ENCODE data around the gene SLC22A5. TPM values are rescaled to one million over a fixed set of nuclear protein-coding genes. Genes with fewer than 3 reads are reported as not detected.

Gene SLC22A5
- total RNA-seq, 2 experiments from 2014 or later: 4.0 to 4.1 TPM

- peak overlapping the region; percentile 93 for H3K27ac Mint-ChIP-seq
- H3K9me3 Mint-ChIP-seq: no peaks in the 10 kb centered on the region
- peaks cover 36% of the 10 kb centered on the region for H3K36me3 Mint-ChIP-seq (ENCODE audit: low read depth)
- ChIA-PET POLR2A (interaction anchor here (0.6 to 24.7 kb wide), 11 partner anchors 9 to 138 kb away, joined by 3 to 1131 read pairs (median 10); partner anchors contain the start of gene IRF1), CTCF (interaction anchor here (1.1 to 6.7 kb wide), 9 partner anchors 8 to 70 kb away, joined by 3 to 67 read pairs (median 17); partner anchors contain the start of gene IRF1)
- DNase-seq (no peak), ATAC-seq (no peak)
- H3K4me1 Mint-ChIP-seq (ENCODE audit: low read depth): peaks cover 94% of the 10 kb centered on the region
- TF ChIP-seq CTCF (IDR thresholded peaks at IDR 0.05): no peak
- intact Hi-C loops (cut with micrococcal nuclease): loop anchor here (5.0 kb wide), 1 partner anchor 64 kb away; the partner anchor contains the start of gene IRF1
- no peak overlapping the region for H3K4me3 Mint-ChIP-seq
- no peaks in the 10 kb centered on the region for H3K27me3 Mint-ChIP-seq
Observed at GRCh38 chr5:132428484-132429462, 59.3 kb downstream of the SLC22A5 start.

DNA sequence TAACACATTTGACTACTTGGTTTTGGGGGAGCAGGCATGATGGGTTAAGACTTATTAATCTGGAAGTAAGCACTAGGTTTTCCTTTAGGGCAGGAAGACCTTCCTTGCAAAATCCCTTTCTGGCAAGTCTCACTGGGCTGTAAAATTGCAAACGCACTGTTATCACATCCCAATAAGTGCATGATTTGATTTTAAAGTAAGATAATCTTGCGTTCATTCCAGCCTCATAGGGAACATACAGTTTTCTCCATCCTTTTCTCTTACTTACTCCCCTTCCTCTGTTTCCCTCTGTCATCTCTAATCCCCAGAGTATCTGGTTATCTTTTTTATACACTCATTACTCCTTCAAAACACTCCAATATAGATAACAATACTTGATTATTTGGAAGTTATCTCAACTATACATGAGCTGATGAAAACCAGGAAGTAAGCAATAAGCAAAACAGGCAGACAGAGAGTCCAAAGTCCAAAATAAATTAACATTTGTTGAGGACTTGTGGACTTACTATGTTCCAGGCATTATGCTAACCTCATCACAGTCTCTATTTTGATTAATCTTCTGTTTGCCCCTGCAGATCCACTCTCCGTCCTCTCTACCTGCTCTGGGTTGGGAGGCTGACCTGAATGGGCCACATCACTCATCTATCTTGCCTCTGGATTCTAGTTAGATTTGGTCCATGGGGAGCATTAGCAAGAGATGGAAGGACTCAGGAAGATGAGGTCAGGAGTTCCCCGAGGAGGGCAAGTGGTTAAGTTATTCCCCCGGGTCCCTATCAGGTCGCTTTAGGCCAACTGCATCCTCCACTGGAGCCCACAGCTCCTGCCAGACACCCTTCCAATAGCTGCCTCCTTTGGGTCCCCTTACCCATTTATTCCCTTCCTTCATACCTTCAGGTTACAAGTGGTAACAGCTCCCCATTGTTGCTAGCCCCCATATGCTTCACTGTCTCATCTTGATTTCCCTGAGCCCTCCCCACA is 60.2 kb downstream of the SLC22A5 start:
- Mint-ChIP-seq H3K9me3 (no peaks in the 10 kb centered on the region), H3K4me3 (no peak overlapping the region), H3K27me3 (no peaks in the 10 kb centered on the region), H3K27ac (peak overlapping the region; percentile 93), H3K36me3 (ENCODE audit: low read depth) (peaks cover 36% of the 10 kb centered on the region), H3K4me1 (ENCODE audit: low read depth) (peaks cover 92% of the 10 kb centered on the region)
- CTCF ChIA-PET: interaction anchor here (0.9 to 6.0 kb wide), 3 partner anchors 9 to 60 kb away, joined by 3 to 48 read pairs (median 4); no protein-coding TSS in a partner anchor
- DNase-seq (no peak), ATAC-seq (no peak)
- no peak for TF ChIP-seq CTCF (IDR thresholded peaks at IDR 0.05)
- intact Hi-C loops (cut with micrococcal nuclease): loop anchor here (5.0 kb wide), 1 partner anchor 63 kb away; the partner anchor contains the start of gene IRF1
- POLR2A ChIA-PET: interaction anchor here (1.0 to 24.7 kb wide), 4 partner anchors 8 to 57 kb away, joined by 3 to 1131 read pairs (median 109); partner anchors contain the start of gene IRF1

- peak overlapping the region; percentile 69 for H3K27ac Mint-ChIP-seq
- ATAC-seq (no peak), DNase-seq (no peak)
- TF ChIP-seq CTCF (IDR thresholded peaks at IDR 0.05): no peak
- no peaks in the 10 kb centered on the region for H3K27me3 Mint-ChIP-seq
- intact Hi-C loops (cut with micrococcal nuclease): no loop called here
- H3K4me1 Mint-ChIP-seq (ENCODE audit: low read depth): peaks cover 90% of the 10 kb centered on the region
- ChIA-PET POLR2A (interaction anchor here (4.3 to 24.7 kb wide), 4 partner anchors 7 to 56 kb away, joined by 25 to 1131 read pairs (median 109); partner anchors contain the start of gene IRF1), CTCF (interaction anchor here (0.9 to 2.0 kb wide), 5 partner anchors 10 to 97 kb away, joined by 3 to 7 read pairs (median 5); no protein-coding TSS in a partner anchor)
- no peaks in the 10 kb centered on the region for H3K9me3 Mint-ChIP-seq
- peaks cover 38% of the 10 kb centered on the region for H3K36me3 Mint-ChIP-seq (ENCODE audit: low read depth)
- H3K4me3 Mint-ChIP-seq: no peak overlapping the region
Observed at GRCh38 chr5:132430746-132431145, 61.2 kb downstream of the SLC22A5 start.

DNA sequence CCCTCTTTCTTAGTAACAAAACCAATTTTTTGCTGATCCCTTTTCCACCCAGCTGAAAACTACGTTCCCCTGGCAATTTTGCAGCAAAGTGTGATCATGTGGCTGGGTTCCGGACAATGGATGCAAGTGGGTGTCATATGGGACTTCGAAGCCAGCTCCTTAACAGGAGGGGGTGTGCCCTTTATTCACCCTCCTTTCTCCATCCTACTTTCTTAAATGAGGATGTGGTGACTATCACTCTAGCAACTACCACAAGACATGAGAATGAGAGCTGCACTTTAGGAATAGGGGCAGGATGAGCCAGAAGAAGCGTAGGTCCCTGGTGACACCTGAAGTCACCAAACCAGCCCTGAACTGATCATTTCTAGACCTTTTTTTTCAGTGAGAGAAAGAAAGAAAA is 62.1 kb downstream of the SLC22A5 start:
- H3K27ac Mint-ChIP-seq: peak overlapping the region; percentile 69
- no peak overlapping the region for H3K4me3 Mint-ChIP-seq
- ChIA-PET POLR2A (interaction anchor here (0.8 to 24.7 kb wide), 5 partner anchors 6 to 55 kb away, joined by 3 to 1131 read pairs (median 25); partner anchors contain the start of gene IRF1), CTCF (interaction anchor here (0.9 to 2.0 kb wide), 5 partner anchors 11 to 97 kb away, joined by 3 to 7 read pairs (median 5); no protein-coding TSS in a partner anchor)
- ATAC-seq (no peak), DNase-seq (no peak)
- H3K9me3 Mint-ChIP-seq: no peaks in the 10 kb centered on the region
- H3K36me3 Mint-ChIP-seq (ENCODE audit: low read depth): peaks cover 38% of the 10 kb centered on the region
- peaks cover 88% of the 10 kb centered on the region for H3K4me1 Mint-ChIP-seq (ENCODE audit: low read depth)
- no peaks in the 10 kb centered on the region for H3K27me3 Mint-ChIP-seq
- no peak for TF ChIP-seq CTCF (IDR thresholded peaks at IDR 0.05)
- intact Hi-C loops (cut with micrococcal nuclease): no loop called here
